Lung microvascular endothelial cell (primary cell): ENCODE data around the gene SH3PXD2B. TPM values are rescaled to one million over a fixed set of nuclear protein-coding genes. Genes with fewer than 3 reads are reported as not detected.
A peak's percentile ranks its signal among the peaks of the same experiment; 100 is the strongest.

ENCODE experiments used
- DNase-seq, 2 donors: peaks; one replicate each; pipeline versions ENCODE4 v3.0.0 to v3.0.0-alpha.2; 2010; ENCODE audit warnings: low read depth in 2 of 2
- total RNA-seq: library from RNA; depleted of rRNA; stranded (reverse); fragments of >200 nt; gene quantifications from 2 replicates; pipeline ENCODE4 v1.2.1, GENCODE V29; 2014

Gene SH3PXD2B
- total RNA-seq, 1 donor from 2014 or later = 13.5 TPM

DNA sequence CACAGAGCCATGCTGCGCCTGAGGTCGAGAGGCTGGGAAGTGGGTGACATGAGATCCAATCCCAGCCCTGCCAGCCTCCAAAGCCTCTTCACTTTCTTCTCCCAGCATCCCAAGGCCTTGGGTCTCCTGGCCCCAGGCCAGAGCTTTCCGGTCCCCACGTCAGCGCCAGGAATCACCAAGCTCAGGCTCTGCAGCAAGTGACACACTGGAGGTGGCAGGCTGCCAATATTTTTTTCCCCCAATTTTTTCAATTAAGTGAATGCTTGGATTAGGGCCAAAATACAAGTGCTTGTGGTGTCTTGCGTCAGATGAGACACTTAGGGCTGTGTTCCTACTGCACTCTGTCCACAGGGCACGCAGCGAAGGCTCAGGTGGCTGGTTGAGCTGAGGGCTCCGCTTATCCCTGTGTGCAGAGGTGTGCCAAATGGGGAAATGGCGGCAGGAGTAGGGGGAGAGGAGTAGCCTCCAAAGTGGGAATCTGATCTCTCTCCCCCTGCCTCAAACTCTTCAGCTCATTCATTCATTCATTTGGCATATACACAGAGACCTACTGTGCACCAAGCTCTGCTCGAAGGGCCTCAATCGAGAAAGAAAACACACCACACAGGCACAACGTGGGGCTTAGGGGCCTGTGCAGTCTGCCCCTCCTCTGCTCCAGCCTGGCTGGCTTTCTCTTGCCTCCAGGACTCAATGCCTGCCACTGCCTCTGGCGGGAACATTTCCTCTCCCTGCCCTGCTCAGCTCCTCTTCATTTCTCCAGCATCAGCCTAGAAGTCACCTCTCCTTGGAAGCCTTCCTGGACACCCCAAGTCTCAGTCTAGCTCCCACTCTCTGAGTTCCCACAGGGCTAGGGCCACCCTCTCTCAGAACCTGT, 16.6 kb downstream of the SH3PXD2B start:
- peak; percentile 77 to 98 for DNase-seq

DNA sequence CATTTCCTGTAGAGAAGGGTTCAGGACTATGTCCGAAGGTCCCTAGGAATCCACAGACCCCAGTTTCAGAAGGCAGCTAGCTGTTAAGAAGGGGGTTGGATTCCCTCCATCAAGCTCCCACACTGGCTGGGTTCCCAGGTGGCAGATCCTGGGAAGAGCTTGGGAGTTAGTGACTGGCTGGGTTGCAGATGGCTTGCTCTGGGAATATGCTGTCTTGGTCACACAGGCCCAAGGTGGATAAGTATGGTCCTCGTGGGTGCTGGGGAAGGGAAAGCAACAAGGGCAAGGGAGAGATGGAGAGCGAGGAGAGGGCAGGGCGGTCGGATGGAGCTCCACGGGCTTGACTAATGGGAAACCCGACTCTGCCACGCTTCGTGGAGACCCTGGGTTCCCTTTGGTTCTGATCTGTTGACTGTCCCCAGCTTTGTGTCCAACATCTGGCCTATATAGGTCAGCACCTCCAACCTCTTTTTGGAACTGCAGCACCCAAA, 17.4 kb downstream of the SH3PXD2B start:
- DNase-seq = no peak

DNA sequence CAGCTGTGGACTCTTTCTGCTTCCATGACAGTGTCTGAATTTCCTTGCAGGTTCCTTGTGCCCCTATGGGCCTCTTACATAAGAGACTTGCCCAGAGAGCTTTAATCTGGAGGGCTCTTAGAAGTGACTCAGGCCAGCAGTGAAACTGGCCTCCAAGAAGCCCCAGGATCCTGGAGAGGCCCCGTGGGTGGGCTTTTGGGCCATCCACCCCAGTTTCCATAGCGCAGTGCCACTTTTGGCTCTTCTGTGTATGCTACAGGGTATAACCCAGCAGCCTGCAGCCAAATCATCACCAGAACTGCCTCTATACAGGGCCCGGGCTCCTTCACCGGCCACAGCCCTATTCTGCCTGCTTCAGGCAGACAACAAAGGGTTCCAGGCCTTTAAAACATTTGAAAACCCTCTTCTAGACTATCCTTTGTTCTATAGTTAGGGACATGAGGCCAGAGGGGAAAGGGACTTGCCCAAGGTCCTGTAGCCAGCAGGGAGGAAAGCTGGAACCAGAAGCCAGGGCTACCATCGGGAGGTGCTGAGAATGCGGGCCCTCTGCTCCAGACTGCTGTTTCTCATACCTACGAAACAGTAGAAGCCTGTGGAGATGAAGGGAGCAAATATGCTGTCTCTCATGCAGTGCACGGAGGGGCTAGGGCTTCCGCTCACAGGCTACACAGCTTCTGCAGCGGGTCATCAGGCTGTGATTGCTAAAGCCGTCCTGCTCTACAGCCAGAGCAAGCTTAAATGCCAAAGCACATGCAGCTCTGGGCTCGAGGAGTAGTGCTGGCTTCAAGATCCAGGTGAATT, 18.0 kb downstream of the SH3PXD2B start:
- DNase-seq = no peak

DNA sequence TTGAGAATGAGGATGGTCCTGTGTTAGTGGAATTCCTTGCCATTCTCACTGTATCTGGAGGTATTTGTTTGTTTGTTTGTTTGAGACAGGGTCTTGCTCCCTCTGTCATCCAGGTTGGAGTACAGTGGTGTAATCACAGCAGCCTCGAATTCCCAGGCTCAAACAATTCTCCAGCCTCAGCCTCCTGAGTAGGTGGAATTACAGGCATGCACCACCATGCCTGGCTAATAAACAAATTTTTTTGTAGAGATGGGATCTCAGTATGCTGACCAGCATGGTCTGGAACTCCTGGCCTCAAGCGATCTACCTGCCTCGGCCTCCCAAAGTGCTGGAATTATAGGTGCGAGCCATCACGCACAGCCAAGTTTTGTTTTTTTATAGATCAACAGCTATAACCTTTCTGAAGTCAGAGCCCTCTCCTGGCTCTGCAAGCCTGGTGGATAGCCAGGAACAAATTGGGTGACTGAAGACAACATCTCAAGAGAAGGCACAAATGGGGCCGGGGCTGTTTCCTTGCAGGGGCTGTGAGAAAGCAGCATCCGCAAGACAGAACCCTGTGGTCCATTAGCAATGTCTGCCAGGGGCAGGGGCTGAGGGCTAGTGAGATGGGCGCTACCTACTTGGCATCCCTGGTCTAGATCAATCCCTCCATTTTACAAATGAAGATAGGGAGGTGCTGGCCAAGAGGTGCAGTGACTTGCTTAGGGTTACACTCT, 18.8 kb downstream of the SH3PXD2B start:
- no peak for DNase-seq

DNA sequence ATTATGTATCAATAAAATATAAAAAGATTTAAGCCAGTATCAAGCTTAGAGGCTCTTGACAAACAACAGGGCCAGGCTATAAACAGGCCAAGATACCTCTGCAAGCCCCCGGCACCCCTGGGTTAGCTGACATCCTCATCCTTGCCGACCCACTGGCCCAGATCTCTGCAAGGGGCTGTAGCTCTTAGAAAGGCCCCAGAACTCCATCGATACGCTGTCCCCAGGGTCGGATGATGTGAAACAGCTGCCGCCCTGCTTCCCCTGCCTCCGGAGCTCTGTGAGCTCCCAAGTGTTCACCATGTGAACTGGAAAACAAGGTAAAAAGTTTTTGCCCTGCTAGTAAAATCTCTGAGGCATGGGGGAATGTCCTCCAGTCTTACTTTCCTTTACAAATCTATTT, 20.1 kb downstream of the SH3PXD2B start:
- DNase-seq = no peak

DNA sequence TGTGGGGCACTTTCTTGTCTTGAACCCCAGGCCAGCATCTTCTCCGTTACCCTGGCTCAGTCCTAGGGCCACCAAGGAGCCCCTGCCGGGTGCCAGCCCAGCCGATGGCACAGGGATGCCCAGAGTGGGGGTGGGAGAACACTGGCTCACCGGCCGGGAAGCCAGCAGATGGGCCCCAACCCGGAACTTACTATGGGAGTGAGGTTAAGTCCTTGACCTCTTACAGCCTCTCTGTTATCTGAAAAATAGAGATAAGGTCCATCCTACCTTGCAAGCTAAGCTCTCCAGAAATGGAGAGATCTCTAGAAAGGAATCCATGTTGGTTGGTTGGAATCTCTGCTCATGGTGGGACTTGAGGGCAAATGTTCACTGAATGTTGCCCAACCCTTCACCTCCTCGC, 20.8 kb downstream of the SH3PXD2B start:
- DNase-seq = no peak

DNA sequence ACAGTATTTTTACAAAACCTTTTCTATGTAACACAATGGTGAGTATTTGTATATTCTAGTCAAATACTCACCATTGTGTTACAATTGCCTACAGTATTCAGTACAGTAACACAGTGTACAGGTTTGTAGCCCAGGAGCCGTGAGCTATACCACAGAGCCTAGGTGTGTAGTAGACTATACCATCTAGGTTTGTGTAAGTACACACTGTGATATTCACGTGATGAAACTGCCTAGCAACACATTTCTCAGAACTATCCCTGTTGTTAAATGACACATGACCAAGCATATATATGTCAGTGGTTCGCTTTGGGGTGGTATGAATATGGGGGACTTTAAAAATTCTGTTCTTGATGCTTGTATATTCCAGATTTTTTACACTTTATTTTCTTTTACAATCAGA, 21.3 kb downstream of the SH3PXD2B start:
- no peak for DNase-seq

DNA sequence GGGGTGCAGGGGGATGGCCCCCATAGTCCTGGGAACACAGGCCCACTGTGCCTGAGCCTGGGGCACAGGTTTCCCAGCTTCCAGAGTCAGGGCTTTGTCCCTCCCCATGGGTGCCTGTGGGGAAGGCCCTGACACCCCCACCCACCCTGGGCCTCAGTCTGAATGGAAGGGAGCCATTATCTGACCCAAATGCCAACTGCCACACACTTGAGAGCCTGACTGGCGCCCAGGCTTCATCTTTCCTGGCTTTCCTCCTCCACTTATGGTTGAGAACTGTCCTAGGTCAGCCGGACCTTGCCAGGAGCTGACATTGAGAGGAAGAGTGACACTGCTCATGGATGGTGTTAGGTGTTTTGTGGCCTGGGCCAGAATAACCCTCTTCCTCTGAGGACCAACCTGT, 24.0 kb downstream of the SH3PXD2B start:
- no peak for DNase-seq

DNA sequence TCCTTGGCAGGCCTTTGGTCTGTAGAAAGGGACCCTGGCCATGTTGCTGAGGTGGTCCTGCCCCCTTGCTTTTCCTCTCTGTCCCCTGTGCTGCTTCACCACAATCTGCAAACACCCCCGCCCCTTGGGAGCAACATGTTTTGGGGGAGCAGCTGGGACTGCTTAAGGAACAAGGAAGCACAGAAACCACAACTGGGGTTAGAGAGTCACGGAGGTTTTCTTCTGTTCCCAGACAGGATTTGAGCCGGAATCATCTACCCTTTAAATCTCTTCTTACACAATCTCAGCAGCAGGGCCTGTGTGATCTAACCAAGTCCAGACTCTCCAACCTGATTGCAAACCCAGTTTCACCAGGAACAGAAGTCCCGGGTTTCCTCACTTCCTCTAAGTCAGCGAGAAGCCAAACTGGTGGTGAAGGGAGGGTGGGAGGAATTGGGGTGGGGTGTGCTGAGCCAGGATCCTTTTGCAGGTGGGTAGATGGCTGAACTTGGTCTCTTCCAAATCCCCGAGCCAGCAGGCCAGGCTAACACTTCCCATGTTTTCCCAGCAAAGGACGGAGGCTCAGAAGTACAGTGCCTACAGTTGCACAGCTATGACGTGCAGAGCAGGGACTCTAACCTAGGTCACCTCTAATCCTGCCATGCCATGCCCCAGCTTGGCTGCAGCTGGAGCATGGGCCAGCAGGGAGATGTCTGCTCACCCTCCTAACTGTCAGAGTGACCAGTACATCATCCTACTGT, 25.0 kb downstream of the SH3PXD2B start:
- DNase-seq = no peak

DNA sequence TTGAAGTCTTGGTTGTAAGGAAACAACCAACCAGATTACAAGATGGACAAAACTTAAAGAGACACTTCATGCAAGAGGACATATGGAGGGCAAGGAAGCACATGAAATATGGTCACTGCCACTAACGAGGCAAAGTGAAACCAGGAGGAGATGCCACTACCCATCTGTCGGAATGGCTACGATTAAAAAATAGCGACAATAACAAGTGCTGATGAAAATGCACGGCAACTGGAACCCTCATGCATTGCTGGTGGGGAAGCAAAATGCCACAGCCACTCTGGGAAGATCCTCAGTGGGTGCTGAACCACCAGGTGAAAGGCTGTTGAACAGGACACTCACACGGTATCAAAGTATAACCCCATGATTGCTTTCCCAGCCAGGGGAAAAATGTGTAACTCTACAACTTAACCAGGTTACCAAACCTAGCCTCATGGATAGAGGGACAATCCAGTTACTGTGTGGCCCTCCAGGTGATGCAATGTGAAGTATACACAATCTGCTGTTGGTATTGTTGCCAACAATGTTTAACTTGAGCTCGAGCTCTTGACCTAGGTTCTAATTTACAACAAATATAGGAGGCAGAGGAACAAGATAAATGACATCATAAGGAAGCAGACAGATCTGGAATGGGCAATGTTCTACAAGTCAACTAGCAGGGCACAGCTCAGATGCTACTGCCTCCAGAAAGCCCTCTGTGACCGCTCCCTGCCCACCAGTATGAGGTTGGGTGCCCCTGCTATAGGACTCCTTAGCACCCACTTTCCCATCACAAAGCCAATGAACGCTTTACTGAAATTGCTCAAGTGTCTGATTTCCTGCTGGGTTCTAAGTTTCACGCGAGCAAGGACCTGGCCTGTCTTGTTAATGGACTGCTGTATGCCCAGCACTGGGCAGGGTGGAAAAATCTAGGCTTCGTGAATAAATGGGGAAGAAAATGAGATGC, 25.8 kb downstream of the SH3PXD2B start:
- DNase-seq = no peak

DNA sequence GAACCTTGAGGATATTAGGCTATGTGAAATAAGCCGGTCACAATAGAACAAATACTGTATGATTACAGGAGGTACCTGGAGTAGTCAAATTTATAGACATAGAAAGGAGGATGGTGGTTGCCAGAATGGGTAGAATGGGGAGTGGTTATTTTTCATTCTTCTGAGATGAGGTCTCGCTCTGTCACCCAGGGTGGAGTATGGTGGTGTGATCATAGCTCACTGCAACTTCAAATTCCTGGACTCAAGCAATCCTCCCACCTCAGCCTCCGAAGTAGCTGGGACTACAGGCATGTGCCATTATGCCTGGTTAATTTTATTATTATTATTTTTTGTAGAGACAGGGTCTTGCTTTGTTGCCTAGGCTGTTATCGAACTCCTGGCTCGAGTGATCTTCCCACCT, 27.1 kb downstream of the SH3PXD2B start:
- DNase-seq = no peak

DNA sequence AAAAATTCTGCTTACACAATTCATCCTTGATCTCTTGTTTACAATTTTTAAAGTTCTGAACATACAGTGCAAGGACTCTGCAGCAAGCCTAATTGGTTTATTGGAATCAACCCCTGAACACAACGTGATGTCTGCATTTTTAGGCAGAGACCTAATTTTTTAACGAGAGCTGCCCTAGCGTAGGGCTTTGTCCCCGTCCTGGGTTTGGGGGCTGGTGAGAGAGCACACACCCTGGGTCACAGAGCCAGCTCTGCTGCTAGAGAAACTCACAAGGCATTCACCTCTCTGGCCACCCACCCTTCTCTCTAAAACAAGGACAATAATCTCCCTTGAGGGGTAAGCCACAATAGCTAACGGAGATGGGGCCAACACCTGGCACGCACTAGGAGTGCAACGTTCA, 28.2 kb downstream of the SH3PXD2B start:
- DNase-seq = no peak

DNA sequence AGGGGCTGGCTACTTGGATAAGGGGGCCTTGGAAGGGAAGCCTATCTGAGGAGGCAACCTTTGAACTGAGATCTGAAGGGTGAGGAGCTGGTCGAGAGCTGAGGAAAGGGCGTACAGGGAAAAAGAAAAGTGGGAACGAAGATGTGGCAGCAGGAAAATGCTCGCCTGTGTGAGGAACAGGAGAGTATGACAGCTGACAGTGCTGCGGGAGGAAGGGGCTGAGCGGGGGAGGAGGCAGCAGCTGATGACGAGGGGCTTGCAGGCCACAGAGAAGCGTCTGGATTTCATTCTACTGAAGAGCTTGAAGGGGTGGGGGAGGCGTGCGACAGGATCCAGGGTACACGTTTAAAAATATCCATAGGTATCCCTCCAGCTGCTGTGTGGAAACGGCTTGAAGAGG, 28.9 kb downstream of the SH3PXD2B start:
- DNase-seq = no peak

DNA sequence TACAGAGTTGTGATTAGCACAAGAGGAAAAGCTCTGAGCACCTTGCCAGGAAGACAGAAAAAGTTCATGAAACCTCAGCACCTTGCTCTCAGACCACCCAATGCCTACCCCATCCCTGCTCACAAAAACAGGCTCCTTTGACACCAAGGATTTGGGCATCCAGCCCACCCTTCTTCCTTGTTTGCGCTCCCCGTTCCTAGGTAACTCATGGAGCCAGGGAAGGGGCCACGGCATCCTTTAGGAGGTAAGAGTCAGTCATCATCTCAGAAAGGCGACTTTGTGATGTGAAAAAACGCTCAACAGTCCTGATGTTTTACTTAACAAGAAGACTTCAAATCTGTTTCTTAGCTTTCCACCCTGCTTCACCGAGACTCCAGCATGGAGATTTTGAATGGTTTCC, 29.5 kb downstream of the SH3PXD2B start:
- no peak for DNase-seq

DNA sequence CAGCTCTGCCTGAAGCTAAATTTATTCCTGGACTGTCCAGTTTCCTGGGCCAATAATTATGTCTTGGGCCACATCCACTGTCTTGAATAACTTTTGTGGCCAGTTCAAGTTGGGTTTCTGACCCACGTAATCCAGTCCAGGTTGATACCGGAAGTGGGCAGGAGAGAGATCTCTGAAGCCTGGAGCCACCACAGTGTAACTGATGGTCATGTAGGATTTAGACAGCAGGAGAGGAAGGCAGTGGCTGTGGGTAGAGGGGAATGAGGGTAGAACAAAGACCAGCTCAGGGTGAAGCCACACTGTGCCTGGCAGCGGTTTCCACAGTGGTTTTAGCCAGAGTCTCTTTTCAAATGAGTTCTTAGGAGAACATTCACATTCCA, 30.2 kb downstream of the SH3PXD2B start:
- no peak for DNase-seq

DNA sequence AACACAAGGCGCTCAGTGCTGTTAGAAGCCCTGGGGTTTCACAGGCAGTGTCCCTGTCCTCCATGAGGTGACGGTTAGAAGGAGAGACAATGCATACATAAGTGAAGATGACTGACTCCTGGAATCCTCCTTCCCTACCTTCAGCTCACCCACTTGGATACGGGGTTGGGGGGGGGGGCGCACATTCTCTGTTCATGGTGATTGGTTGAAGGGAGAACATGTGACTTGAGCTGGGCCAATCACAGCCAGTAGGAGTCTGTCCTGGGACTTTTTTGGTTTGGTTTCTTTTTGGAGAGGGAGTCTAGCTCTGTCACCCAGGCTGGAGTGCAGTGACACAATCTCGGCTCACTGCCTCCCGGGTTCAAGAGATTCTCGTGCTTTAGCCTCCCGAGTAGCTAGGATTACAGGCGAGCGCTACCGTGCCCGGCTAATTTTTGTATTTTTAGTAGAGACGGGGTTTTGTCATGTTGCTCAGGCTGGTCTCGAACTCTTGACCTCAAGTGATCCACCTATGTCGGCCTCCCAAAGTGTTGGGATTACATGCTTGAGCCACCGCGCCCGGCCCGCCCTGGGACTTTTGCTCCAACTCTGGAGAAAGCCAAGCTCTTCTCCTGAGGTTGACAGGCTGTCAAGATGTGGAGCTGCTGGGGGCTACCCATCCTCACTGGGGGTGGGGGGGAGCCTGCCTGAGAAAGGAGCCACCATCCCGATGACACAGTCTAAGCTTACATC, 30.8 kb downstream of the SH3PXD2B start:
- DNase-seq = no peak

DNA sequence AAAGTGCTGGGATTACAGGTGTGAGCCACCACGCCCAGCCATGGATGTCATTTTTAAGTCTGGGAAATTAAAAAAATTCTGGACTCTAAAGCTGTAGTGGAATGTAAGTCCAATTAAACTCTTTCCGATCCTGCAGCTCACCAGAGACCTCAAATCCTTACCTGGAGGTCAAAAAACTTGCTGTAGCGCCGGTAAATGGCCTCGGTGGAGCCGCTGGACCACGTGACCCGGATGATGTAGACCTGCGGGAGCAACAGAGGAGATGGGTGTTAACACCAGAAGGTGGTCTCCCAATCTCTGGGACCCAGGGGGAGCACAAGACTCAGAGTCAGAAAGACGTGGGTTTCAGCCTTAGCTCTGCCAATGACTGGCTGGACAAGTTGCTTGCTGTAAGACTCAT, 32.1 kb downstream of the SH3PXD2B start:
- no peak for DNase-seq

DNA sequence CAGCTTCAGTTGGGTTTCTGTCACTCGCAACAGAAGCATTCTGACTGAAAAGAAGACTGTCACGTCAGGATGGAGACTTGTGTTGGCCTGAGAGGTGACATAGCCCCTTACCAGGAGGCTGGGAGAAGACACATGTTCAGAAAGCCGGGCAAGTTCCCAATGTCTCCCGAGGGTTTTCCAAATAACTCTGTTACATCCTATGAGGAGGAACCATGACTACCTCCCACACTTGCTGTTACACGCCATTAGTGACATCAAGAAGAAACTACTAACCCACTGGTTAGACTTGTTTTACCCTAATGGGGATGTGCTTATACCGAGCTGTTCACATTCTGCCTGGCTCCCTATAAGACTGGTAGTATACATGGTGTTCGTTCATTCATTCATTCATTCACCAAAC, 33.3 kb downstream of the SH3PXD2B start:
- no peak for DNase-seq

DNA sequence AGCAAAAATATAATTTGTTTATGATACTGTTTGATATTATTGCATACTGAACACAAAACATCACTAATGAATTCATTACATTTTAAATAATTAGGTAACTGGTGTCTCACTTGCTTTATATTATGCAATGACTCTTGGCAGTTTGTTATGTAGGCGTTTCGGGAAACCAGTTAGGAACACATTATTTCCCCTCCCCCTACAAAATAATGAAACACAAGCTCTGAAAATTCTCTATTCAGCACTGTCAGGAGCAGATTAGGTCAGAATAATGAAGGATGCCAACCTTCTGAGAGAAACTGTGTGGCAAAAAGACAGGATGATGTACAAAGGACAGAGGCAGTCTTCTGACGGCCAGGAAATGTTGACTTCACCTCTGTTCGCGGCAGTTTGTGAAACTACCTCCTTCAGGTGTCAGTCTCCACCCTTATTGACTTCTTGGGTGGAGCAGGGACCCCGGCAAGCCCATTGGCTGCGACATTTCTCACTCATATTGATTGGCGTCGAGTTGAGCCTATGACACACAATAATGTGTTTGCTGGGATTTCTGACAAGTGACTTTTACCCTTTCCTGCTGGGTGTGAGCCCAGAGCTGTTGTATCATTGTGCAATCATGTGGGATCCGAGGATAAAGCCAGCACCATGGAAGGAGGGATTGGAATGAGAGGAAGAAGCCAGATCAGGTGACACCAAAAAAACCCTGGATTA, 33.9 kb downstream of the SH3PXD2B start:
- DNase-seq = peak; percentile 34 to 88
